HepG2 (cell line): ENCODE data around the gene BLVRB. TPM values are rescaled to one million over a fixed set of nuclear protein-coding genes. Genes with fewer than 3 reads are reported as not detected.

Experiments used
- ATAC-seq: fragments of 200-7000 bp; cut with Tn5 transposase; 3 replicates; pipeline ENCODE4 v1.9.1; 2020; ENCODE audit warnings: mild to moderate bottlenecking, moderate library complexity
- BruUV-seq: library from RNA; stranded (reverse); fragments of 400-500 nt; replicated peaks from 2 replicates; lab custom pipeline; 2021; lab: Mats Ljungman, UMichigan
- CTCF ChIA-PET: fragments of 300-600 bp; formaldehyde crosslinking; extraction: SDS; loops from one replicate; lab custom pipeline; 2021; ENCODE audit warnings: low total read pairs, inconsistent platforms, low intra/inter-chr PET ratio; lab: Yijun Ruan, JAX
- POLR2A ChIA-PET: fragments of 350-600 bp; sonication (Branson Sonifier 250); formaldehyde crosslinking; loops from one replicate; lab custom pipeline; 2020; ENCODE audit warnings: antibody characterized with exemption, inconsistent platforms; lab: Yijun Ruan, JAX
- DNase-seq: peaks from one replicate; pipeline ENCODE4 v3.0.0-alpha.2; 2015; ENCODE audit warnings: low spot score
- FAIRE-seq: peaks from 3 replicates; lab custom pipeline; 2011; peaks lifted over from hg19 to GRCh38; lab: Jason Lieb, UNC
- H2AFZ ChIP-seq: one replicate; pipeline ENCODE4 v1.6.1; 2011; ENCODE audit warnings: low read length, inconsistent platforms
- H3K27ac ChIP-seq: fragments of 300-600 bp; 3 replicates; pipeline ENCODE4 v1.8.0; 2011; ENCODE audit warnings: mixed run types, mild to moderate bottlenecking, mixed read lengths, low read length, inconsistent platforms; ENCODE audit not compliant: insufficient read depth; ENCODE audit errors: extremely low read length
- H3K27me3 ChIP-seq, 2 experiments: fragments of 200-600 bp in 1 of 2; 2 replicates in 1 of 2; 3 replicates in 1 of 2; pipeline versions ENCODE4 v1.6.0 to v1.8.0; 2011; ENCODE audit warnings: low read length in 2 of 2, mild to moderate bottlenecking in 2 of 2, moderate library complexity in 2 of 2, inconsistent platforms in 1 of 2; ENCODE audit not compliant: insufficient read depth in 2 of 2, control insufficient read depth in 1 of 2
- H3K36me3 ChIP-seq, 2 experiments: fragments of 200-600 bp in 1 of 2; replicated peaks in 1 of 2; 2 replicates in 1 of 2; 3 replicates in 1 of 2; pipeline versions ENCODE4 v1.5.1 to v1.8.0; 2011; ENCODE audit warnings: low read length in 2 of 2, inconsistent platforms in 1 of 2; ENCODE audit not compliant: insufficient read depth in 2 of 2, control insufficient read depth in 1 of 2
- H3K4me1 ChIP-seq: 2 replicates; pipeline ENCODE4 v1.5.1; 2012; ENCODE audit warnings: low read length, inconsistent platforms; ENCODE audit not compliant: insufficient read depth
- H3K4me2 ChIP-seq: 2 replicates; pipeline ENCODE4 v1.6.0; 2011; ENCODE audit warnings: low read depth, low read length, inconsistent platforms
- H3K4me3 ChIP-seq, 3 experiments: fragments of 200-600 bp in 1 of 3; sonication (generic), shearing (Covaris generic) in 1 of 3; replicated peaks in 1 of 3; 2 replicates each; pipeline ENCODE4 v1.5.1; 2011 to 2016; ENCODE audit warnings: low read length in 3 of 3, inconsistent platforms in 2 of 3, low read depth in 2 of 3, mild to moderate bottlenecking in 2 of 3, control low read depth in 1 of 3, mixed read lengths in 1 of 3; ENCODE audit not compliant: insufficient read depth in 1 of 3
- H3K79me2 ChIP-seq: one replicate; pipeline ENCODE4 v1.6.1; 2011; ENCODE audit warnings: low read length, inconsistent platforms; ENCODE audit not compliant: insufficient read depth
- H3K9ac ChIP-seq: 2 replicates; pipeline ENCODE4 v1.6.0; 2011; ENCODE audit warnings: mild to moderate bottlenecking, low read depth, low read length, inconsistent platforms; ENCODE audit not compliant: insufficient read depth
- H3K9me3 ChIP-seq: 2 replicates; pipeline ENCODE4 v1.5.1; 2012; ENCODE audit warnings: mild to moderate bottlenecking, low read length
- H4K20me1 ChIP-seq: 2 replicates; pipeline ENCODE4 v1.6.0; 2011; ENCODE audit warnings: inconsistent platforms, mild to moderate bottlenecking, low read length, moderate library complexity; ENCODE audit not compliant: insufficient read depth
- HDAC2 ChIP-seq: sonication (generic); formaldehyde crosslinking; IDR thresholded peaks from 2 replicates; pipeline ENCODE4 v1.4.0; 2020; ENCODE audit warnings: missing genetic modification reagents
- MED1 ChIP-seq: sonication (generic); formaldehyde crosslinking; IDR thresholded peaks from 2 replicates; pipeline ENCODE4 v1.4.0; 2020; ENCODE audit warnings: missing genetic modification reagents
- MEF2D ChIP-seq: sonication (generic); formaldehyde crosslinking; IDR thresholded peaks from 2 replicates; pipeline ENCODE4 v1.5.1; 2020; ENCODE audit warnings: mild to moderate bottlenecking, missing genetic modification reagents
- RFX3 ChIP-seq: IDR thresholded peaks from 2 replicates; pipeline ENCODE4 v1.6.1; 2016; ENCODE audit warnings: missing biosample characterization, missing genetic modification reagents
- SALL1 ChIP-seq: sonication (generic); formaldehyde crosslinking; IDR thresholded peaks from 2 replicates; pipeline ENCODE4 v1.8.0; 2022; ENCODE audit warnings: mild to moderate bottlenecking, missing genetic modification reagents
- SOX13 ChIP-seq, 3 experiments: fragments of 450-650 bp in 1 of 3; sonication (generic) in 1 of 3; formaldehyde crosslinking in 1 of 3; IDR thresholded peaks in 2 of 3; conservative IDR thresholded peaks in 1 of 3; 2 replicates each; pipeline versions ENCODE4 v1.5.0 to v1.6.1; 2016 to 2020; ENCODE audit warnings: antibody characterized with exemption in 1 of 3, mild to moderate bottlenecking in 1 of 3, missing compliant biosample characterization in 1 of 3, missing genetic modification reagents in 1 of 3, moderate library complexity in 1 of 3
- ZNF30 ChIP-seq: sonication (generic); formaldehyde crosslinking; IDR thresholded peaks from 2 replicates; pipeline ENCODE4 v1.5.0; 2020; ENCODE audit warnings: mild to moderate bottlenecking, missing genetic modification reagents
- ZNF331 ChIP-seq: sonication (generic); formaldehyde crosslinking; IDR thresholded peaks from 2 replicates; pipeline ENCODE4 v1.4.0; 2020; ENCODE audit warnings: missing genetic modification reagents
- ZNF775 ChIP-seq: sonication (generic); formaldehyde crosslinking; IDR thresholded peaks from 2 replicates; pipeline ENCODE4 v1.4.0; 2020; ENCODE audit warnings: missing genetic modification reagents, mild to moderate bottlenecking, moderate library complexity, borderline replicate concordance
- ZNF883 ChIP-seq: sonication (generic); formaldehyde crosslinking; IDR thresholded peaks from 2 replicates; pipeline ENCODE4 v1.5.1; 2020; ENCODE audit warnings: mild to moderate bottlenecking, missing genetic modification reagents; ENCODE audit errors: not compliant biosample characterization
- WGBS: methylation state at CpG from one replicate; pipeline ENCODE4 v1.1.6; 2017; ENCODE audit warnings: low lambda C conversion rate; 5-methylcytosine and 5-hydroxymethylcytosine counted together
- in situ Hi-C: cut with HindIII; loops from 2 replicates; pipeline ENCODE4 v1.10.0; 2017; ENCODE audit warnings: low pct_unique_long_range_greater_than_20kb; ENCODE audit not compliant: extremely low pct_ligation_motif_present
- intact Hi-C: fragments of 100-400 bp; cut with micrococcal nuclease; formaldehyde crosslinking; loops from one replicate; pipeline ENCODE4 v1.10.0; 2022; ENCODE audit not compliant: unreplicated experiment
- polyA plus RNA-seq, 8 experiments: library from polyadenylated mRNA; depleted of rRNA in 3 of 8; stranded (reverse) in 7 of 8; unstranded in 1 of 8; fragments of >200 nt; fragmentation: Illumina TruSeq in 4 of 8; extraction: Trizol in 4 of 8; gene quantifications; 2 replicates each; pipeline versions ENCODE4 v1.2.1 to v1.2.3, GENCODE V29; 2011 to 2016; ENCODE audit warnings: low read depth in 4 of 8, missing spikeins in 1 of 8, mixed read lengths in 1 of 8; ENCODE audit not compliant: insufficient read depth in 1 of 8
- total RNA-seq, 5 experiments: library from RNA; depleted of rRNA; stranded (reverse); fragments of >200 nt; fragmentation: Illumina TruSeq; extraction: Trizol; gene quantifications; 2 replicates each; pipeline ENCODE4 v1.2.3, GENCODE V29; 2016; ENCODE audit warnings: low read depth in 1 of 5
- TF ChIP-seq, protein P1 (sequence below): sonication (generic); formaldehyde crosslinking; IDR thresholded peaks from 2 replicates; pipeline ENCODE4 v1.8.1; 2022; ENCODE audit warnings: mild to moderate bottlenecking, missing genetic modification reagents
- TF ChIP-seq, protein P2 (sequence below): sonication (generic); formaldehyde crosslinking; IDR thresholded peaks from 2 replicates; pipeline ENCODE4 v1.8.0; 2022; ENCODE audit warnings: low read depth, missing genetic modification reagents
- TF ChIP-seq, protein P3 (sequence below): sonication (generic); formaldehyde crosslinking; IDR thresholded peaks from 2 replicates; pipeline ENCODE4 v1.4.0; 2020; ENCODE audit warnings: mild to moderate bottlenecking, missing genetic modification reagents

Gene BLVRB
- total and polyA plus RNA-seq, 2 of the 13 experiments (the other 11 are each of a cell fraction or from before 2014, with no cell fraction given) = 25.9 to 51.4 TPM

DNA sequence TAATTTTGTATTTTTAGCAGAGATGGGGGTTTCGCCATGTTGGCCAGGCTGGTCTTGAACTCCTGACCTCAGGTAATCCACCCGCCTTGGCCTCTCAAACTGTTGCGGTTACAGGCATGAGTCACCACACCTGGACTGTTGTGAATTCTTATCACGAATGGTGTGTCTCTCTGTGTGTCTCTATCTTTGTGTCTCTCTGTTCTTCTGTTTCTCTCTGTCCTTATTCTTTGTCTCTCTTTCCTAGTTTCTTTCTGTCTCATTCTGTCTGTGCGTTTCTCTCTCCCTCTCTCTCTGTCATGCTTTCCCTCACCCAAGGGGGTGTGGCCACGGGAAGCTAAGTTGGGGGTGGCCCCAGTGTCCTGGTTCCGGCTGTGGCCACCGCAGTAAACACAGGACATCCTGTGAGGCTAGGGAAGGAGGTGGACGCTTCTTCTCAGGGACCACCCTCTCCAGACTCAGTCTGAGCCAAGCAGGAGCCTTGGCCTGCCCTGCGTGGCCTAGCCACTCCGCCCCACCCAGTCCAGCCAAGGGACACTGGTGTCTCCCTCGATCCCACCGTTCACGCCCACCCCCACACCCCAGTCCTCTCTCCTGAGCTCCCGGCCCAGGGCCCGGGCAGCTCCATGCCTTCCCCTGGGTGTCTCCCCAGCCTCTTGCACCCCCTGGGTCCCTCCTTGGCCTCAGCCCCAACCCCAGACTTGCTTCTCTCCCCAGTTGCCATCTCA is 48.5 kb downstream of the BLVRB start:
- Histone ChIP-seq H4K20me1 (no peaks in the 10 kb centered on the region), H3K4me3 (peak overlapping the region in 2 of 3 experiments; percentile 50 to 65; a peak in 5 of 6 replicates), H3K9me3 (no peaks in the 10 kb centered on the region), H2AFZ (no peak overlapping the region), H3K4me2 (peak overlapping the region; percentile 79), H3K36me3 (no peaks in the 10 kb centered on the region), H3K27ac (no peak overlapping the region), H3K9ac (peak overlapping the region; percentile 61; the same call in 1 of the 2 replicates), H3K27me3 (0 out of 5 replicates have a peak, but pooled peaks cover 0 to 10% of the 10 kb centered on the region in 2 experiments), H3K79me2 (no peaks in the 10 kb centered on the region), H3K4me1 (peaks cover 48% of the 10 kb centered on the region)
- POLR2A ChIA-PET = interaction anchor here (0.6 to 2.6 kb wide), 5 partner anchors 9 to 26 kb away, joined by 4 to 20 read pairs (median 8); partner anchors contain the start of gene SERTAD1
- intact Hi-C loops = loop anchor here (1.0 kb wide), 1 partner anchor 47 kb away; no protein-coding TSS in a partner anchor
- ATAC-seq (peak; percentile 18), FAIRE-seq (no peak), DNase-seq (peak; percentile 51)
- CTCF ChIA-PET = no interaction called here
- 3% methylated on average over 9 of the region's 16 CpGs for WGBS
- no TSS peak for BruUV-seq
- in situ Hi-C loops = no loop called here
- TF ChIP-seq SOX13 (IDR thresholded peaks at IDR 0.05) = no peak
- peak in 1 of 2 experiments; percentile 69; a peak in 2 of 4 replicates for TF ChIP-seq SOX13 (CRISPR knock-in tag; conservative IDR thresholded peaks at IDR 0.05 in 1 of 2, IDR thresholded peaks at IDR 0.05 in 1 of 2)
- TF ChIP-seq HDAC2 (CRISPR knock-in tag) = peak; percentile 51; the same call in 1 of the 2 replicates
- TF ChIP-seq, protein P1, sequence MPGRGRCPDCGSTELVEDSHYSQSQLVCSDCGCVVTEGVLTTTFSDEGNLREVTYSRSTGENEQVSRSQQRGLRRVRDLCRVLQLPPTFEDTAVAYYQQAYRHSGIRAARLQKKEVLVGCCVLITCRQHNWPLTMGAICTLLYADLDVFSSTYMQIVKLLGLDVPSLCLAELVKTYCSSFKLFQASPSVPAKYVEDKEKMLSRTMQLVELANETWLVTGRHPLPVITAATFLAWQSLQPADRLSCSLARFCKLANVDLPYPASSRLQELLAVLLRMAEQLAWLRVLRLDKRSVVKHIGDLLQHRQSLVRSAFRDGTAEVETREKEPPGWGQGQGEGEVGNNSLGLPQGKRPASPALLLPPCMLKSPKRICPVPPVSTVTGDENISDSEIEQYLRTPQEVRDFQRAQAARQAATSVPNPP (CRISPR knock-in tag) = no peak
- TF ChIP-seq ZNF883 (CRISPR knock-in tag) = no peak
- TF ChIP-seq SALL1 = peak; percentile 46
- 0 out of 2 replicates have a peak, but pooled peaks have one; percentile 21 for TF ChIP-seq ZNF331
- 0 out of 2 replicates have a peak, but pooled peaks have one; percentile 31 for TF ChIP-seq ZNF775 (CRISPR knock-in tag)
- TF ChIP-seq MEF2D (CRISPR knock-in tag) = 0 out of 2 replicates have a peak, but pooled peaks have one; percentile 2
- TF ChIP-seq, protein P2, sequence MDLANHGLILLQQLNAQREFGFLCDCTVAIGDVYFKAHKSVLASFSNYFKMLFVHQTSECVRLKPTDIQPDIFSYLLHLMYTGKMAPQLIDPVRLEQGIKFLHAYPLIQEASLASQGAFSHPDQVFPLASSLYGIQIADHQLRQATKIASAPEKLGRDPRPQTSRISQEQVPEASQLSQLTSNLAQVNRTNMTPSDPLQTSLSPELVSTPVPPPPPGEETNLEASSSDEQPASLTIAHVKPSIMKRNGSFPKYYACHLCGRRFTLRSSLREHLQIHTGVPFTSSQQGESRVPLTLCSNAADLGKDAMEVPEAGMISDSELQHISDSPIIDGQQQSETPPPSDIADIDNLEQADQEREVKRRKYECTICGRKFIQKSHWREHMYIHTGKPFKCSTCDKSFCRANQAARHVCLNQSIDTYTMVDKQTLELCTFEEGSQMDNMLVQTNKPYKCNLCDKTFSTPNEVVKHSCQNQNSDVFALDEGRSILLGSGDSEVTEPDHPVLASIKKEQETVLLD (CRISPR knock-in tag) = no peak
- no peak for TF ChIP-seq RFX3
- TF ChIP-seq, protein P3, sequence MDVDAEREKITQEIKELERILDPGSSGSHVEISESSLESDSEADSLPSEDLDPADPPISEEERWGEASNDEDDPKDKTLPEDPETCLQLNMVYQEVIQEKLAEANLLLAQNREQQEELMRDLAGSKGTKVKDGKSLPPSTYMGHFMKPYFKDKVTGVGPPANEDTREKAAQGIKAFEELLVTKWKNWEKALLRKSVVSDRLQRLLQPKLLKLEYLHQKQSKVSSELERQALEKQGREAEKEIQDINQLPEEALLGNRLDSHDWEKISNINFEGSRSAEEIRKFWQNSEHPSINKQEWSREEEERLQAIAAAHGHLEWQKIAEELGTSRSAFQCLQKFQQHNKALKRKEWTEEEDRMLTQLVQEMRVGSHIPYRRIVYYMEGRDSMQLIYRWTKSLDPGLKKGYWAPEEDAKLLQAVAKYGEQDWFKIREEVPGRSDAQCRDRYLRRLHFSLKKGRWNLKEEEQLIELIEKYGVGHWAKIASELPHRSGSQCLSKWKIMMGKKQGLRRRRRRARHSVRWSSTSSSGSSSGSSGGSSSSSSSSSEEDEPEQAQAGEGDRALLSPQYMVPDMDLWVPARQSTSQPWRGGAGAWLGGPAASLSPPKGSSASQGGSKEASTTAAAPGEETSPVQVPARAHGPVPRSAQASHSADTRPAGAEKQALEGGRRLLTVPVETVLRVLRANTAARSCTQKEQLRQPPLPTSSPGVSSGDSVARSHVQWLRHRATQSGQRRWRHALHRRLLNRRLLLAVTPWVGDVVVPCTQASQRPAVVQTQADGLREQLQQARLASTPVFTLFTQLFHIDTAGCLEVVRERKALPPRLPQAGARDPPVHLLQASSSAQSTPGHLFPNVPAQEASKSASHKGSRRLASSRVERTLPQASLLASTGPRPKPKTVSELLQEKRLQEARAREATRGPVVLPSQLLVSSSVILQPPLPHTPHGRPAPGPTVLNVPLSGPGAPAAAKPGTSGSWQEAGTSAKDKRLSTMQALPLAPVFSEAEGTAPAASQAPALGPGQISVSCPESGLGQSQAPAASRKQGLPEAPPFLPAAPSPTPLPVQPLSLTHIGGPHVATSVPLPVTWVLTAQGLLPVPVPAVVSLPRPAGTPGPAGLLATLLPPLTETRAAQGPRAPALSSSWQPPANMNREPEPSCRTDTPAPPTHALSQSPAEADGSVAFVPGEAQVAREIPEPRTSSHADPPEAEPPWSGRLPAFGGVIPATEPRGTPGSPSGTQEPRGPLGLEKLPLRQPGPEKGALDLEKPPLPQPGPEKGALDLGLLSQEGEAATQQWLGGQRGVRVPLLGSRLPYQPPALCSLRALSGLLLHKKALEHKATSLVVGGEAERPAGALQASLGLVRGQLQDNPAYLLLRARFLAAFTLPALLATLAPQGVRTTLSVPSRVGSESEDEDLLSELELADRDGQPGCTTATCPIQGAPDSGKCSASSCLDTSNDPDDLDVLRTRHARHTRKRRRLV (CRISPR knock-in tag) = no peak
- TF ChIP-seq MED1 (CRISPR knock-in tag) = peak; percentile 59
- TF ChIP-seq ZNF30 (CRISPR knock-in tag) = no peak
